ENCODE measurements around the gene IRAK1BP1.

GRCh38 chr6:78916411-78916810 lies 49.1 kb downstream of the IRAK1BP1 start:
- TF ChIP-seq POLR2AphosphoS5 (IDR thresholded peaks at IDR 0.05; ENCODE audit: low read depth, low read length) (no peak), CTCF (IDR thresholded peaks at IDR 0.05) (no peak)
